Right lobe of liver (tissue), 4 donors: ENCODE measurements around the gene RPUSD4.

Experiments
- CTCF ChIP-seq, 4 donors: fragments of 200-600 bp in 3 of 4; fragments of 450-650 bp in 1 of 4; IDR thresholded peaks; one replicate each; pipeline versions ENCODE4 v1.5.1 to v1.8.0; 2016 to 2022; ENCODE audit warnings: antibody characterized with exemption in 4 of 4, mild to moderate bottlenecking in 2 of 4
- POLR2A ChIP-seq: fragments of 450-650 bp; IDR thresholded peaks from one replicate; pipeline ENCODE4 v1.6.1; 2017; ENCODE audit warnings: antibody characterized with exemption, mild to moderate bottlenecking
- donor health status: DM: no; HTN: no; CAD: no.
- donor health status: DM: no; HTN: no; CAD: no.
- donor health status: DM: no; HTN: yes; CAD: no.

GRCh38 chr11:126224647-126225294 lies 13.3 kb upstream of the RPUSD4 start:
- TF ChIP-seq POLR2A, result no peak
- no peak for TF ChIP-seq CTCF (IDR thresholded peaks at IDR 0.05)
